Retinal pigment epithelial cell (primary cell): ENCODE data around the gene ATP2A1.
"Not testable (repeated sequence)": the region's sequence is repeated elsewhere in the genome, so short reads cannot be mapped to it uniquely, and the experiment has no call there.

ENCODE experiments used
- DNase-seq: peaks from one replicate; pipeline ENCODE4 v3.0.0-alpha.2; 2010; ENCODE audit warnings: low read depth
- H3K4me3 ChIP-seq: 2 replicates; pipeline ENCODE4 v1.5.1; 2011; ENCODE audit warnings: mild to moderate bottlenecking, low read length, control low read depth, moderate library complexity
- CTCF ChIP-seq: conservative IDR thresholded peaks from 2 replicates; pipeline ENCODE4 v1.5.1; 2011; ENCODE audit warnings: low read depth, low read length, control low read depth, inconsistent platforms

Gene ATP2A1

DNA sequence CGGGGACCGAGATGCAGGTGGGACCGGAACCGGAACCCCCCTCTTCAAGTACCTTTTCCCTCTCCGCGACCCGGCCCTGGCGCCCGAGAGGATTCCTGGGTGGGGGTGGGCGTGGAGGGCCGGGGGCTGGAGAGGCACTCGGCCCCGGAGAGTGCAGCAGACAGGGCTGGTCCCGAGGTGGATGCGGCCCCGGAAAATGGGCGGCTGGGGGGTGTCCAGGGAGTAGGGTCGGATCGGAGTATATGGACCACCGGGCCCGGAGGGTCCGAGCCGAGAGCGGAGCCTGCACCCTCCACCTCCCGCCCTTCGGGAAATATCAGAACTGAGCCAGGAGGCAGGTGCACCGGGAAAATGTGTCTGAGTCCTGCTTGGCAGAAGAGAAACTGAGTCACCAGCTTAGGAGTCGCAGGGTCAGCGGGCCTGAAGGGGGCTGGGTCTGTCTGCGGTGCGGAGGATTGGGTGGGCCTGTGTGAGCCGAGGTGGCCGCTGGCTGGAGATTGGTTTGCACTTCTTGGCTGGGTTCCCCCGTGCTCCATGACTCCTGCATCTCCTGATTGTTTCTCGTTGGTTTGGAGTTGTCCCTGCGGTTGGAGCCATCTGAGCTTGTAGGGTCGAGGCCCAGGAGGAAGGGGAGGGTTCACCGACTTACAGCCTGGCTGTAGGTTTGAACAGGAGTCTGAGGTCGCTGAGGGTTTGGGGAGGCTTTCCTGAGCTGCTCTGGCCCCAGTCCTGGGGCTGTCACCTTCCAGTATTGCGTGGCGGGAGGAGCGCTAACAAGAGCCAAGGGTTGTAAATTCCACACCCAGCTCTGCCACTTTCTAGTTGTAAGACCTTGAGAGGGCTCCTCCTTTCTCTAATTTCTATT is 14.1 kb upstream of the ATP2A1 start:
- DNase-seq: peak; percentile 34
- no peak for TF ChIP-seq CTCF
- H3K4me3 ChIP-seq: peak overlapping the region; percentile 97

DNA sequence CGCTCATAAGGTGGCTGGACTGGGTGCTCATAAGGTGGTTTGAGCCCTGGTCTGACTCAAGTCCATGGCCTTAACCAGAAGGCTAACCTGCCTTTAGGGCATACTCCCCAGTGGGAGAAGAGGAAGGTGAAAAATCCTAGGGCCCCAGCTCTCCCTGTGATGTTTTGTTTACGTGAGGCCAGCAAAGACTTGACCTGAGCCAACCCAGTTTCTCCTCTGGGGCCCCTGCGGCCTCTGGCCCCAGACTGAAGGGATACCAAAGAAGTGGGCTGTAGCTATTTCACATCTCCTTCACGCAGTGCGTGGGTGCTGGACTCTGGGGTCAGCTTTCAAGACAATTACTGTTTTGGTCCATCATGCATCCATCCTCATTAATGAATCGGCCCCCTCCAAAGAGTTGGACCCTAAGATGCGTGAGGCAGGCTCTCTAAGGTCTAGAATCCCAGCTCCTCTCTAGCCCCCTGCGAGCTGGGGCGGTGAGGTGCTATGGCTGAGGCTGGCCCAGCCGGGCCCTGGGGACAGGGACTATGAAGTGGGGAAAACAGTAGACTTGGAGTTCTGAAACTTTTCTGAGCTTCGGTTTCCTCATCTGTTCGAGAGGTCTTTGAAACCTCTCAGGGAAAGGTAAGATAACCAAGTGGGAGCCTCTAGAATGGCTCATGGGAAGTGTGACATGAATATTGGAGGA is 13.1 kb upstream of the ATP2A1 start:
- peak overlapping the region; percentile 97 for H3K4me3 ChIP-seq
- TF ChIP-seq CTCF: no peak

DNA sequence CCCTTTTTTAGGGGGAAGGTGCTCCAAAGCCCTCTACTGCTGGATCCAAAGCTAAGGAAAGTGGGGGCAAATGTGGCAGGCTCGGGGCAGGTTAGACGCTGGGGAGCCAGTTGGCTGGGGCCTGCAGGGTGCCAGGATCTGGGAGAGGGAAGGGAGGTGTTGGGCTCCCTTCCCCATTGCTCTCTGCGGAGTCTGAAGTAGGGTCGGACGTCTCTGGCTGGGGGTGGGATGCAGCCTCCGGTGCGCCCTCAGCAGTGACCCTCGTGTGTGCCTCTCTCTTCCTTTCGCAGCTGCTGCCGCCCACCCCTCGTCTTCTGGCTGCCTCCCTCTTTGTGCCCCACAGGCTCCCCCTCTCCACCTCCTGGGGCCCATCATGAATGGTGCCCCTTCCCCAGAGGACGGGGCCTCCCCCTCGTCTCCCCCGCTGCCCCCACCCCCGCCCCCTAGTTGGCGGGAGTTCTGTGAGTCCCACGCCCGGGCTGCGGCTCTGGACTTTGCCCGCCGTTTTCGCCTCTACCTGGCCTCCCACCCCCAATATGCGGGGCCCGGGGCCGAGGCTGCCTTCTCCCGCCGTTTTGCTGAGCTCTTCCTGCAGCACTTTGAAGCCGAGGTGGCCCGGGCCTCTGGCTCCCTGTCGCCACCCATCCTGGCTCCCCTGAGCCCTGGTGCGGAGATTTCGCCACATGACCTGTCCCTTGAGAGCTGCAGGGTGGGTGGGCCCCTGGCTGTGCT is 12.4 kb upstream of the ATP2A1 start:
- TF ChIP-seq CTCF: no peak
- no peak overlapping the region for H3K4me3 ChIP-seq
- no peak for DNase-seq

More for the DNA sequence above, 13.1 kb upstream of the ATP2A1 start:
- DNase-seq: no peak

DNA sequence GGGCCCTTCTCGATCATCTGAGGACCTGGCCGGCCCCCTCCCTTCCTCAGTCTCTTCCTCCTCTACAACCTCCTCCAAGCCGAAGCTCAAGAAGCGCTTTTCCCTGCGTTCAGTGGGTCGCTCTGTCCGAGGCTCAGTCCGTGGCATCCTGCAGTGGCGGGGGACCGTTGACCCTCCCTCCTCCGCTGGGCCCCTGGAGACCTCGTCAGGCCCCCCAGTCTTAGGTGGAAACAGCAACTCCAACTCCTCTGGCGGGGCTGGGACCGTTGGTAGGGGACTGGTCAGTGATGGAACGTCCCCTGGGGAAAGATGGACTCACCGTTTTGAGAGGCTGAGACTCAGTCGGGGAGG is 11.9 kb upstream of the ATP2A1 start:
- no peak for DNase-seq
- no peak for TF ChIP-seq CTCF
- H3K4me3 ChIP-seq: no peak overlapping the region

- TF ChIP-seq CTCF: no peak
- no peak overlapping the region for H3K4me3 ChIP-seq
- DNase-seq: no peak
Observed at GRCh38 chr16:28867241-28867640, 11.0 kb upstream of the ATP2A1 start.

GRCh38 chr16:28867646-28868045 is 10.6 kb upstream of the ATP2A1 start:
- H3K4me3 ChIP-seq, DNase-seq: not testable (repeated sequence)

DNA sequence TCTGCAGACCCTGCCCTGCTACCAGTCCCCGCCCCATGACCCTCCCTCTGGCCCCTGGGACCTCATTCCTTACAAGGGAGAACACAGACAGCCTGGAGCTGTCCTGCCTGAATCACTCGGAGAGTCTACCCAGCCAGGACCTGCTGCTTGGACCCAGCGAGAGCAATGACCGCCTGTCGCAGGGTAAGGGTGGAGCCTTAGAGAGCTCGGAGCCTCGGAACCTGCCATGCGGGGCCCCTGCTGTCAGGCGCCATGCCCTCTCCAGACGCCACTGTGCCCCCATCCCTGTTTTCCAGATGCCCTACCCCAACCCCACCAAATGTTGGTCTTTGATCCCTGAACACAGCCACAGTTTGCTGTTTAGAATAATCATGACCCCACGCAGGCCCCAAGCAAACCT is 9.1 kb upstream of the ATP2A1 start:
- no peak for TF ChIP-seq CTCF
- DNase-seq: no peak
- H3K4me3 ChIP-seq: no peak overlapping the region
